Panc1 (cell line): Measurements from ENCODE around the gene PAX7. TPM values are rescaled to one million over a fixed set of nuclear protein-coding genes. Genes with fewer than 3 reads are reported as not detected.

Experiments used
- ATAC-seq: fragments of 200-7000 bp; cut with Tn5 transposase; 2 replicates; pipeline ENCODE4 v1.9.1; 2020; ENCODE audit warnings: mild to moderate bottlenecking, moderate library complexity
- BruUV-seq: library from RNA; stranded (reverse); fragments of 400-500 nt; replicated peaks from 2 replicates; lab custom pipeline; 2021; lab: Mats Ljungman, UMichigan
- CTCF ChIA-PET: fragments of 300-600 bp; sonication (Branson Sonifier 250); formaldehyde crosslinking; loops from one replicate; lab custom pipeline; 2022; ENCODE audit warnings: antibody characterized with exemption; lab: Charles Lee
- POLR2A ChIA-PET: fragments of 300-600 bp; sonication (Branson Sonifier 250); formaldehyde crosslinking; loops from one replicate; lab custom pipeline; 2022; ENCODE audit warnings: antibody characterized with exemption; lab: Charles Lee
- DNase-seq: peaks from one replicate; pipeline ENCODE4 v3.0.0-alpha.2; 2010; ENCODE audit warnings: low read depth, low spot score
- H3K27ac ChIP-seq: 2 replicates; pipeline ENCODE4 v1.5.1; 2011; ENCODE audit warnings: mild to moderate bottlenecking, low read length, inconsistent platforms
- H3K27me3 ChIP-seq: fragments of 200-500 bp; sonication (Bioruptor generic); 2 replicates; pipeline ENCODE4 v1.6.0; 2014; ENCODE audit warnings: low read length, inconsistent platforms; ENCODE audit not compliant: control insufficient read depth, insufficient read depth
- H3K36me3 ChIP-seq: fragments of 200-500 bp; sonication (Bioruptor generic); 2 replicates; pipeline ENCODE4 v1.5.1; 2014; ENCODE audit warnings: inconsistent platforms, mild to moderate bottlenecking, low read length, moderate library complexity; ENCODE audit not compliant: control insufficient read depth, insufficient read depth
- H3K4me1 ChIP-seq: 2 replicates; pipeline ENCODE4 v1.5.1; 2011; ENCODE audit warnings: inconsistent platforms, mild to moderate bottlenecking, low read length, moderate library complexity; ENCODE audit not compliant: control insufficient read depth, insufficient read depth
- H3K4me3 ChIP-seq, 2 experiments: 2 replicates each; pipeline ENCODE4 v1.5.1; 2011 to 2012; ENCODE audit warnings: low read depth in 2 of 2, low read length in 2 of 2, mild to moderate bottlenecking in 2 of 2, inconsistent platforms in 1 of 2, moderate library complexity in 1 of 2
- H3K9me3 ChIP-seq: fragments of 200-500 bp; sonication (Bioruptor generic); 2 replicates; pipeline ENCODE4 v1.5.1; 2014; ENCODE audit warnings: low read depth, mild to moderate bottlenecking, inconsistent platforms, low read length, moderate library complexity; ENCODE audit not compliant: control insufficient read depth, insufficient read depth
- CTCF ChIP-seq: fragments of 450-650 bp; IDR thresholded peaks from 2 replicates; pipeline ENCODE4 v1.5.1; 2017; ENCODE audit warnings: mild to moderate bottlenecking
- POLR2AphosphoS5 ChIP-seq: IDR thresholded peaks from 2 replicates; pipeline ENCODE4 v1.6.1; 2012; ENCODE audit warnings: mild to moderate bottlenecking, low read depth, low read length, moderate library complexity
- REST ChIP-seq, 2 experiments: IDR thresholded peaks; 2 replicates each; pipeline ENCODE4 v1.6.1; 2011 to 2012; ENCODE audit warnings: low read depth in 2 of 2, control low read depth in 1 of 2, low read length in 1 of 2, mild to moderate bottlenecking in 1 of 2, moderate library complexity in 1 of 2; ENCODE audit not compliant: insufficient read depth in 1 of 2
- SIN3A ChIP-seq: IDR thresholded peaks from 2 replicates; pipeline ENCODE4 v1.6.1; 2012; ENCODE audit warnings: low read depth, mild to moderate bottlenecking, low read length, moderate library complexity, borderline replicate concordance; ENCODE audit not compliant: insufficient read depth
- TCF7L2 ChIP-seq: IDR thresholded peaks from 2 replicates; pipeline ENCODE4 v1.6.1; 2011; ENCODE audit warnings: mild to moderate bottlenecking, low read depth, low read length, inconsistent platforms
- in situ Hi-C: cut with HindIII; loops from 2 replicates; pipeline ENCODE4 v1.10.0; 2016; ENCODE audit warnings: low sequenced_read_pairs, low pct_unique_long_range_greater_than_20kb
- intact Hi-C: fragments of 100-400 bp; cut with micrococcal nuclease; formaldehyde crosslinking; loops from one replicate; pipeline ENCODE4 v1.10.0; 2022; ENCODE audit not compliant: unreplicated experiment
- total RNA-seq: library from RNA; stranded (reverse); gene quantifications from one replicate; pipeline ENCODE4 v1.2.1, GENCODE V29; 2021; ENCODE audit not compliant: unreplicated experiment

The PAX7 gene
- total RNA-seq, 1 experiment from 2014 or later = not detected

- intact Hi-C loops (no loop called here), in situ Hi-C loops (no loop called here)
- POLR2A ChIA-PET = no interaction called here
- no peaks in the 10 kb centered on the region for H3K9me3 ChIP-seq
- peaks cover 45% of the 10 kb centered on the region for H3K27me3 ChIP-seq
- H3K4me3 ChIP-seq = peak overlapping the region in 1 of 2 experiments; percentile 24; a peak in 1 of 4 replicates
- no peak for DNase-seq
- peaks cover 7% of the 10 kb centered on the region for H3K4me1 ChIP-seq
- no peak for TF ChIP-seq CTCF
- no peak for TF ChIP-seq REST (IDR thresholded peaks at IDR 0.05; ENCODE audit: insufficient read depth in 1 of 2, low read depth in 2 of 2, low read length in 1 of 2)
- no peak for TF ChIP-seq TCF7L2
- TF ChIP-seq POLR2AphosphoS5 = no peak
- TF ChIP-seq SIN3A = no peak
- ATAC-seq = no peak
- BruUV-seq = no TSS peak
- CTCF ChIA-PET = no interaction called here
- no peak overlapping the region for H3K27ac ChIP-seq
- H3K36me3 ChIP-seq = no peaks in the 10 kb centered on the region; the same call in 1 of the 2 replicates
Measured at GRCh38 chr1:18646786-18647410, 16.3 kb downstream of the PAX7 start.

GRCh38 chr1:18647681-18648214 is 17.1 kb downstream of the PAX7 start:
- DNase-seq (no peak), ATAC-seq (no peak)
- in situ Hi-C loops = no loop called here
- TF ChIP-seq REST (IDR thresholded peaks at IDR 0.05; ENCODE audit: insufficient read depth in 1 of 2, low read depth in 2 of 2, low read length in 1 of 2) (no peak), SIN3A (no peak), CTCF (no peak), POLR2AphosphoS5 (no peak), TCF7L2 (no peak)
- Histone ChIP-seq H3K4me1 (peaks cover 7% of the 10 kb centered on the region), H3K9me3 (no peaks in the 10 kb centered on the region), H3K27me3 (peaks cover 40% of the 10 kb centered on the region), H3K4me3 (no peak overlapping the region), H3K36me3 (no peaks in the 10 kb centered on the region; the same call in 1 of the 2 replicates), H3K27ac (no peak overlapping the region)
- intact Hi-C loops = no loop called here
- no TSS peak for BruUV-seq
- ChIA-PET CTCF (no interaction called here), POLR2A (no interaction called here)
